H1 (cell line): ENCODE results near the gene CDH19.

ENCODE experiments used
- CTCF ChIP-seq, 3 experiments: IDR thresholded peaks; 1 replicate in 2 of 3; 2 replicates in 1 of 3; pipeline versions ENCODE4 v1.5.1 to v1.6.1; 2011; ENCODE audit warnings: low read length in 3 of 3, mild to moderate bottlenecking in 3 of 3, inconsistent platforms in 2 of 3, low read depth in 1 of 3, moderate library complexity in 1 of 3; ENCODE audit not compliant: insufficient read depth in 1 of 3; ENCODE audit errors: control extremely low read depth in 1 of 3
- EZH2 ChIP-seq: fragments of 200-600 bp; sonication (generic); IDR thresholded peaks from 2 replicates; pipeline ENCODE4 v1.7.1; 2012; ENCODE audit warnings: low read depth, mild to moderate bottlenecking, moderate library complexity, low read length, inconsistent platforms; ENCODE audit not compliant: severe bottlenecking
- JUN ChIP-seq: IDR thresholded peaks from 2 replicates; pipeline ENCODE4 v1.6.1; 2011; ENCODE audit warnings: low read depth, mild to moderate bottlenecking, improper control_type of control experiment, low read length
- JUND ChIP-seq: IDR thresholded peaks from 2 replicates; pipeline ENCODE4 v1.6.1; 2011; ENCODE audit warnings: mild to moderate bottlenecking, improper control_type of control experiment, low read length
- POLR2A ChIP-seq, 2 experiments: IDR thresholded peaks; 1 replicate in 1 of 2; 2 replicates in 1 of 2; pipeline ENCODE4 v1.6.1; 2011; ENCODE audit warnings: low read depth in 2 of 2, low read length in 2 of 2, mild to moderate bottlenecking in 2 of 2; ENCODE audit errors: control extremely low read depth in 1 of 2
- RAD21 ChIP-seq, 2 experiments: IDR thresholded peaks in 1 of 2; conservative IDR thresholded peaks in 1 of 2; 2 replicates each; pipeline ENCODE4 v1.6.1; 2011; ENCODE audit warnings: low read depth in 2 of 2, low read length in 2 of 2, improper control_type of control experiment in 1 of 2, inconsistent platforms in 1 of 2, mild to moderate bottlenecking in 1 of 2, moderate library complexity in 1 of 2
- SP1 ChIP-seq: IDR thresholded peaks from 2 replicates; pipeline ENCODE4 v1.6.1; 2011; ENCODE audit warnings: low read depth, low read length

DNA sequence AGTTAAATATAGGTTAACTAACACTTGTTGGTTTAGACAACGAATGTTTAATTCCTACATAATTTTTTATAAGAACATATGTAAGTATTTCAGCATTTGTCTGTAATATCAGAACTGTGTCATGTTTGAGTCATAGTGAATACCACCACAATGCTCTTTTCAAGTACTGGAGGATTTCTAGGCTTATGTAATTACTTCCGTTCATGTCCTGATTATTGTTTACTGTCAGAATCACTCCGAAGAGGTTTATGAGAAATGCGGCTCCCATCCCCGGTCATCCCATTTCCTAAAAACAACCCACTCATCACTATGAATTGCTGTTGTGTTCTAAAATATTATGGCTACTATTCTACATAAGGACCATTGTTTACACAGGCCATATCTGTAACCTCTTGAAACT, 45.1 kb downstream of the CDH19 start:
- no peak for TF ChIP-seq POLR2A (IDR thresholded peaks at IDR 0.05; ENCODE audit: control extremely low read depth in 1 of 2, low read depth in 2 of 2, low read length in 2 of 2)
- TF ChIP-seq CTCF (IDR thresholded peaks at IDR 0.05; ENCODE audit: control extremely low read depth in 1 of 3, insufficient read depth in 1 of 3, low read depth in 1 of 3, low read length in 3 of 3): no peak
- no peak for TF ChIP-seq RAD21 (IDR thresholded peaks at IDR 0.05 in 1 of 2, conservative IDR thresholded peaks at IDR 0.05 in 1 of 2; ENCODE audit: low read depth in 2 of 2, low read length in 2 of 2)
- TF ChIP-seq SP1: no peak
- TF ChIP-seq JUN: no peak
- TF ChIP-seq JUND: no peak
- no peak for TF ChIP-seq EZH2
